Transverse colon (tissue), 4 donors: ENCODE measurements around the gene CDK12. TPM values are rescaled to one million over a fixed set of nuclear protein-coding genes. Genes with fewer than 3 reads are reported as not detected.

Source experiments
- DNase-seq: peaks from one replicate; pipeline ENCODE4 v3.0.0-alpha.2; 2019
- H3K27ac ChIP-seq, 4 donors: fragments of 200-600 bp; sonication (generic); 2 replicates each; pipeline ENCODE4 v1.5.1; 2016 to 2018; ENCODE audit warnings: inconsistent platforms in 4 of 4
- H3K27me3 ChIP-seq: fragments of 200-600 bp; sonication (generic); 2 replicates; pipeline ENCODE4 v1.5.1; 2017; ENCODE audit warnings: inconsistent platforms
- H3K36me3 ChIP-seq, 4 donors: fragments of 200-600 bp; sonication (generic); 2 replicates each; pipeline ENCODE4 v1.5.1; 2017 to 2019; ENCODE audit warnings: inconsistent platforms in 4 of 4
- H3K4me1 ChIP-seq, 4 donors: fragments of 200-600 bp; sonication (generic); 2 replicates each; pipeline ENCODE4 v1.5.1; 2017 to 2020; ENCODE audit warnings: inconsistent platforms in 4 of 4
- H3K4me3 ChIP-seq, 4 donors: fragments of 200-600 bp; sonication (generic); 1 replicate in 1 of 4; 2 replicates in 3 of 4; pipeline versions ENCODE4 v1.5.1 to v1.6.1; 2017 to 2019; ENCODE audit warnings: inconsistent platforms in 4 of 4
- H3K9me3 ChIP-seq, 2 donors: fragments of 200-600 bp; sonication (generic); 2 replicates each; pipeline ENCODE4 v1.5.1; 2017 to 2019; ENCODE audit warnings: inconsistent platforms in 2 of 2
- CTCF ChIP-seq, 5 experiments: fragments of 200-600 bp in 3 of 5; fragments of 450-650 bp in 2 of 5; sonication (generic) in 3 of 5; IDR thresholded peaks; 1 replicate in 2 of 5; 2 replicates in 3 of 5; pipeline ENCODE4 v1.5.1; 2016 to 2017; ENCODE audit warnings: antibody characterized with exemption in 5 of 5, inconsistent platforms in 3 of 5, mild to moderate bottlenecking in 2 of 5, moderate library complexity in 1 of 5
- EP300 ChIP-seq: sonication (generic); formaldehyde crosslinking; IDR thresholded peaks from one replicate; pipeline ENCODE4 v1.6.1; 2017; ENCODE audit warnings: antibody characterized with exemption, low read depth
- POLR2A ChIP-seq: fragments of 450-650 bp; IDR thresholded peaks from one replicate; pipeline ENCODE4 v1.6.1; 2016; ENCODE audit warnings: antibody characterized with exemption, mild to moderate bottlenecking, moderate library complexity
- POLR2AphosphoS5 ChIP-seq, 3 donors: sonication (generic); formaldehyde crosslinking; IDR thresholded peaks; one replicate each; pipeline ENCODE4 v1.6.1; 2016; ENCODE audit warnings: antibody characterized with exemption in 3 of 3
- WGBS, 2 donors: methylation state at CpG; one replicate each; pipeline ENCODE4 v1.1.5; 2018; ENCODE audit warnings: low coverage in 1 of 2; 5-methylcytosine and 5-hydroxymethylcytosine counted together
- in situ Hi-C, 4 donors: fragments of 200-750 bp; cut with MboI; loops; one replicate each; pipeline versions ENCODE4 v1.15.0 to v1.15.1; 2017; ENCODE audit warnings: low sequenced_read_pairs in 3 of 4, low pct_ligation_motif_present in 1 of 4, low pct_unique_long_range_greater_than_20kb in 1 of 4
- intact Hi-C: fragments of 100-400 bp; cut with DNase I; formaldehyde crosslinking; loops from one replicate; pipeline ENCODE4 v1.15.1; 2023; ENCODE audit warnings: low total_unique reads
- total RNA-seq, 4 donors: library from RNA; depleted of rRNA; stranded (reverse); fragments of >200 nt; gene quantifications; one replicate each; pipeline ENCODE4 v1.1.0, GENCODE V29; 2016

The CDK12 gene
- total RNA-seq, 4 donors from 2014 or later: 31.4 to 66.5 (median 49.4) TPM

GRCh38 chr17:39447561-39447960, 13.7 kb upstream of the CDK12 start:
- intact Hi-C loops (no loop called here), in situ Hi-C loops (no loop called here)
- H3K4me1 ChIP-seq: peaks cover 5 to 23% (median 9%) of the 10 kb centered on the region in 4 donors
- no peak for DNase-seq
- no peak for TF ChIP-seq POLR2A
- TF ChIP-seq CTCF (IDR thresholded peaks at IDR 0.05): no peak
- no peak for TF ChIP-seq EP300
- no peak for TF ChIP-seq POLR2AphosphoS5 (IDR thresholded peaks at IDR 0.05)
- peaks cover 0 to 49% (median 21%) of the 10 kb centered on the region in 4 donors for H3K36me3 ChIP-seq
- no peaks in the 10 kb centered on the region for H3K9me3 ChIP-seq
- no peak overlapping the region for H3K4me3 ChIP-seq
- H3K27me3 ChIP-seq: no peaks in the 10 kb centered on the region
- WGBS, 2 donors: 82 to 92% methylated on average over 5 of the region's 5 CpGs
- no peak overlapping the region for H3K27ac ChIP-seq

GRCh38 chr17:39450051-39450450, 11.2 kb upstream of the CDK12 start:
- in situ Hi-C loops (loop anchor here in 1 of 4 donors (10.0 kb wide), 1 partner anchor 45 kb away; the partner anchor contains the start of gene FBXL20), intact Hi-C loops (no loop called here)
- H3K27me3 ChIP-seq: no peaks in the 10 kb centered on the region
- TF ChIP-seq POLR2A: no peak
- TF ChIP-seq POLR2AphosphoS5 (IDR thresholded peaks at IDR 0.05): no peak
- no peak for TF ChIP-seq CTCF (IDR thresholded peaks at IDR 0.05)
- TF ChIP-seq EP300: no peak
- peaks cover 0 to 30% (median 11%) of the 10 kb centered on the region in 4 donors for H3K36me3 ChIP-seq
- WGBS, 2 donors: 77 to 92% methylated on average over 9 to 13 of the region's 13 CpGs
- H3K4me1 ChIP-seq: peaks cover 5 to 23% (median 9%) of the 10 kb centered on the region in 4 donors
- no peak for DNase-seq
- H3K9me3 ChIP-seq: no peaks in the 10 kb centered on the region
- no peak overlapping the region for H3K27ac ChIP-seq
- peak overlapping the region in 3 of 4 donors; percentile 66 to 97 (median 74) for H3K4me3 ChIP-seq

- intact Hi-C loops (no loop called here), in situ Hi-C loops (loop anchor here in 1 of 4 donors (10.0 kb wide), 1 partner anchor 46 kb away; the partner anchor contains the start of gene FBXL20)
- Histone ChIP-seq H3K9me3 (no peaks in the 10 kb centered on the region), H3K4me3 (peak within 1 kb of the TSS; percentile 35 to 97 (median 70)), H3K36me3 (peaks cover 0 to 21% (median 7%) of the 10 kb centered on the region in 4 donors), H3K27me3 (no peaks in the 10 kb centered on the region), H3K27ac (peak within 1 kb of the TSS; percentile 75 to 91 (median 84)), H3K4me1 (peaks cover 5 to 23% (median 9%) of the 10 kb centered on the region in 4 donors)
- 0% methylated on average over 15 to 30 of the region's 37 CpGs for WGBS, 2 donors
- DNase-seq: peak; percentile 95
- TF ChIP-seq POLR2AphosphoS5 (IDR thresholded peaks at IDR 0.05): peak; percentile 47 to 69 (median 57)
- TF ChIP-seq POLR2A: peak; percentile 54
- TF ChIP-seq CTCF (IDR thresholded peaks at IDR 0.05): no peak
- TF ChIP-seq EP300: no peak
Observed at GRCh38 chr17:39450847-39451581, 10.3 kb upstream of the CDK12 start, which contains the start of gene MED1. Gene MED1, minus strand, starts transcription at chr17:39451263. Its CDS starts 201 bp downstream, at chr17:39451062.

GRCh38 chr17:39455919-39456318, 5.4 kb upstream of the CDK12 start:
- Histone ChIP-seq H3K27ac (no peak overlapping the region), H3K4me3 (no peak overlapping the region), H3K9me3 (no peaks in the 10 kb centered on the region), H3K4me1 (peaks cover 0 to 11% (median 2%) of the 10 kb centered on the region in 4 donors), H3K27me3 (no peaks in the 10 kb centered on the region), H3K36me3 (no peaks in the 10 kb centered on the region)
- no peak for TF ChIP-seq EP300
- no peak for TF ChIP-seq POLR2AphosphoS5 (IDR thresholded peaks at IDR 0.05)
- no peak for TF ChIP-seq CTCF (IDR thresholded peaks at IDR 0.05)
- TF ChIP-seq POLR2A: no peak
- 89 to 93% methylated on average over 3 to 4 of the region's 4 CpGs for WGBS, 2 donors
- intact Hi-C loops: no loop called here
- DNase-seq: no peak
- in situ Hi-C loops: loop anchor here in 1 of 4 donors (10.0 kb wide), 1 partner anchor 51 kb away; the partner anchor contains the start of gene FBXL20
